ENCODE data around the gene ST6GALNAC5. TPM values are rescaled to one million over a fixed set of nuclear protein-coding genes. Genes with fewer than 3 reads are reported as not detected.

ST6GALNAC5 gene
- total and polyA plus RNA-seq, 9 donors, result 1.2 to 3.4 (median 2.3) TPM

DNA sequence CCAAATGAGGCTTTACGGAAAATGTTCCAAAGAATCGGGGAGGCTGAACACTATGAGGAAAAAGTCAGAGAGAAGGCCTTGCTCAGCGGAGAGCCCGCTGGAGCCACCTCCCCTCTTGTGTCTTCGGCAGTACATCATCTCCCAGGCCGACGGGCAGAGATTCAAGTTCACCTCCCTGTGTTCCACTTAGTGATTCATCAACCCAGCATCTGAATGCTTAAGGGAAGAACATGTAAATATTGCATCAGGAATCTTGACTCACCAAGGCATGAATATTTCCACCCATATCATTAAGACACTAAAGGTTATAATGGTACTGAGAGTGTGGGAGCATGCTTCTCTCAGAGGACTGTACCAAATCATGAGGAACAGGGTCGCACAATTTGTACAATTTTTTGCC is 172.5 kb downstream of the ST6GALNAC5 start:
- no peak for DNase-seq
- WGBS (ENCODE audit: insufficient coverage), result 88% methylated on average over 3 of the region's 8 CpGs
- H3K4me1 ChIP-seq (ENCODE audit: control insufficient read depth, insufficient read depth, low read length), result no peaks in the 10 kb centered on the region
- no peaks in the 10 kb centered on the region for H3K36me3 ChIP-seq (ENCODE audit: control insufficient read depth, insufficient read depth, low read length)
- H3K27me3 ChIP-seq (ENCODE audit: control insufficient read depth, insufficient read depth, low read length), result no peaks in the 10 kb centered on the region
- no peak overlapping the region for H3K27ac ChIP-seq (ENCODE audit: low read length)
- no peak overlapping the region for H3K4me3 ChIP-seq (ENCODE audit: low read length)
- H3K9me3 ChIP-seq (replicated peaks; ENCODE audit: control insufficient read depth, low read depth, low read length), result no peaks in the 10 kb centered on the region

DNA sequence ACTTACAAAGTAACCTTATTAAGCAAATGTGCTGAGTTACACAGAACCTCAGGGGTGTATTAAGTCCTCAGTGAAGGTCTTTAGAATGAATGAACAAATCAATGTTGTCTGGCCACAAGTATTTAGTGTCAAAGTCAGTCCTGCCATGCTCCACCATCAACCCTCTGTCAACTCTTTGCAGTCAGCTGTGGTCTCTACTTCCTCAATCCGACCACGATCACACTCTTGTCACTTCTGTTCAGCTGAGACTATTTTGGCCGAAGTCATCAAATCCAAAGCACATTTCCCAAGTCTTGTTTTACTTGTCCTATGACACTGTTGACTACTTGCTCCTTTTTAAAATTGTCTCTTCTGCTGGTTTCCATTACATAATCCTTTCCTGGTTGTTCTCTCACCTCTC is 173.5 kb downstream of the ST6GALNAC5 start:
- no peak overlapping the region for H3K27ac ChIP-seq (ENCODE audit: low read length)
- no peaks in the 10 kb centered on the region for H3K4me1 ChIP-seq (ENCODE audit: control insufficient read depth, insufficient read depth, low read length)
- no peaks in the 10 kb centered on the region for H3K36me3 ChIP-seq (ENCODE audit: control insufficient read depth, insufficient read depth, low read length)
- H3K9me3 ChIP-seq (replicated peaks; ENCODE audit: control insufficient read depth, low read depth, low read length), result no peaks in the 10 kb centered on the region
- no peak overlapping the region for H3K4me3 ChIP-seq (ENCODE audit: low read length)
- DNase-seq, result peak; percentile 16
- H3K27me3 ChIP-seq (ENCODE audit: control insufficient read depth, insufficient read depth, low read length), result no peaks in the 10 kb centered on the region
- WGBS (ENCODE audit: insufficient coverage), result 76% methylated on average over 3 of the region's 3 CpGs

DNA sequence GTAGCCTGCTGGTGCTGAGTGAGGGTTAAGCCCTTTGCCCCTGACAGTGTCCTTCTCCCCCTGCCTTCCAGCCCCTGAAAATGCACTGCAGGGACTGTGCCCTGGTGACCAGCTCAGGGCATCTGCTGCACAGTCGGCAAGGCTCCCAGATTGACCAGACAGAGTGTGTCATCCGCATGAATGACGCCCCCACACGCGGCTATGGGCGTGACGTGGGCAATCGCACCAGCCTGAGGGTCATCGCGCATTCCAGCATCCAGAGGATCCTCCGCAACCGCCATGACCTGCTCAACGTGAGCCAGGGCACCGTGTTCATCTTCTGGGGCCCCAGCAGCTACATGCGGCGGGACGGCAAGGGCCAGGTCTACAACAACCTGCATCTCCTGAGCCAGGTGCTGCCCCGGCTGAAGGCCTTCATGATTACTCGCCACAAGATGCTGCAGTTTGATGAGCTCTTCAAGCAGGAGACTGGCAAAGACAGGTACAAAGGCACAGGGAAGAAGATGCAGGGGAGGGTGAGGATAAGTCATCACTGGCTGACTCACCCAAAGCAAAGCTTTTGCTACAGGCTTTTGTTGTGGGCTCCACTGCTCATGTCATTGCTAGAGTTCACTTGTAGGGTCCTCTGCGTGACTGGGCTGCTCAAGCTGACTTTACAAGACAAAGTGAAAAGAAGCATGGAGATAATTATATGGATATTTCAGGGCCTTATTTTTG is 177.0 kb downstream of the ST6GALNAC5 start:
- Histone ChIP-seq H3K4me1 (ENCODE audit: control insufficient read depth, insufficient read depth, low read length) (no peaks in the 10 kb centered on the region), H3K27me3 (ENCODE audit: control insufficient read depth, insufficient read depth, low read length) (no peaks in the 10 kb centered on the region), H3K36me3 (ENCODE audit: control insufficient read depth, insufficient read depth, low read length) (no peaks in the 10 kb centered on the region), H3K4me3 (ENCODE audit: low read length) (no peak overlapping the region), H3K27ac (ENCODE audit: low read length) (no peak overlapping the region), H3K9me3 (replicated peaks; ENCODE audit: control insufficient read depth, low read depth, low read length) (no peaks in the 10 kb centered on the region)
- no peak for DNase-seq
- WGBS (ENCODE audit: insufficient coverage), result 92% methylated on average over 19 of the region's 20 CpGs

DNA sequence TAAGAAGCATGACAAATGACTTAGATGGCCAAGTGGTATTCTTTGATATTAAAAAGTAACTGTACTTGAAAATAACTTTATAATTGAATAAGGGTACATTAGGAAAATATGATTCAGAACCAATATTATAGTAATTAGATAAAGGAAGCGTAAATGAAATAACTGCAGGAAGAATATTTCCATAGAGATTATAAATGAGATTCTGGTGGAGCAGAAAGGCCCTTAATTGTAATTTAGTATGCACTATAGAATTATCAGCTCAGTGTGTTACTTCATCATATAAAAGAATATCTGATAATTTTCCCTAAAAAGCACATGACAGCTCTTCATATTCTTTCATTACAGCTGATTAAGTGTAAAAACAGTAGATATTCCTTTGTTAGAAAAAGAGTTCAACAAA is 180.3 kb downstream of the ST6GALNAC5 start:
- no peaks in the 10 kb centered on the region for H3K27me3 ChIP-seq (ENCODE audit: control insufficient read depth, insufficient read depth, low read length)
- H3K4me3 ChIP-seq (ENCODE audit: low read length), result no peak overlapping the region
- H3K36me3 ChIP-seq (ENCODE audit: control insufficient read depth, insufficient read depth, low read length), result no peaks in the 10 kb centered on the region
- H3K4me1 ChIP-seq (ENCODE audit: control insufficient read depth, insufficient read depth, low read length), result no peaks in the 10 kb centered on the region
- no CpG with 5 or more reads among the region's 1 CpG for WGBS (ENCODE audit: insufficient coverage)
- DNase-seq, result no peak
- no peak overlapping the region for H3K27ac ChIP-seq (ENCODE audit: low read length)
- no peaks in the 10 kb centered on the region for H3K9me3 ChIP-seq (replicated peaks; ENCODE audit: control insufficient read depth, low read depth, low read length)

- no peaks in the 10 kb centered on the region for H3K27me3 ChIP-seq (ENCODE audit: control insufficient read depth, insufficient read depth, low read length)
- H3K36me3 ChIP-seq (ENCODE audit: control insufficient read depth, insufficient read depth, low read length), result no peaks in the 10 kb centered on the region
- H3K27ac ChIP-seq (ENCODE audit: low read length), result no peak overlapping the region
- DNase-seq, result no peak
- H3K4me3 ChIP-seq (ENCODE audit: low read length), result no peak overlapping the region
- H3K9me3 ChIP-seq (replicated peaks; ENCODE audit: control insufficient read depth, low read depth, low read length), result no peaks in the 10 kb centered on the region
- H3K4me1 ChIP-seq (ENCODE audit: control insufficient read depth, insufficient read depth, low read length), result no peaks in the 10 kb centered on the region
- 100% methylated on average over 1 of the region's 3 CpGs for WGBS (ENCODE audit: insufficient coverage)
Observed at GRCh38 chr1:77047978-77048614, 180.8 kb downstream of the ST6GALNAC5 start.

DNA sequence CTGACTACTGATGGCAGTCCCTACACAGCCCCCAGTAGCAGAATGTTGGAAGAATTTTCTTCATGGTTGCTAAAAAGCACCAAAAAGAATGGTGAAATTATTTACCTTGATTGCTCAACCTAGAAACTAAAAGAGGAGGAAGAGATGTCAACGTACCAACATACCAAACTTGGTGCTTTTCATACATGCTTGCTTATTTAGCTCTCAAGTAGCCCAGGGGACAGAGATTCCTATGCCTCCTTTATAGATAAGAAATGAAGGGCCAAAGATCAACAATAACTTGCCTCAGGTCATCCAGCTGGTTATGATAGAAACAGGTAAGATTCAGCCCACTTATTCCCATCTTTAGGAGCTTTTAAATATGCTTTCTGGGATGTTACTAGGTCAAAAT is 181.3 kb downstream of the ST6GALNAC5 start:
- Histone ChIP-seq H3K36me3 (ENCODE audit: control insufficient read depth, insufficient read depth, low read length) (no peaks in the 10 kb centered on the region), H3K27me3 (ENCODE audit: control insufficient read depth, insufficient read depth, low read length) (no peaks in the 10 kb centered on the region), H3K4me1 (ENCODE audit: control insufficient read depth, insufficient read depth, low read length) (no peaks in the 10 kb centered on the region), H3K9me3 (replicated peaks; ENCODE audit: control insufficient read depth, low read depth, low read length) (no peaks in the 10 kb centered on the region), H3K27ac (ENCODE audit: low read length) (no peak overlapping the region), H3K4me3 (ENCODE audit: low read length) (no peak overlapping the region)
- no peak for DNase-seq
- no CpG with 5 or more reads among the region's 1 CpG for WGBS (ENCODE audit: insufficient coverage)

- no peaks in the 10 kb centered on the region for H3K9me3 ChIP-seq (replicated peaks; ENCODE audit: control insufficient read depth, low read depth, low read length)
- no peak overlapping the region for H3K27ac ChIP-seq (ENCODE audit: low read length)
- WGBS (ENCODE audit: insufficient coverage), result no CpG with 5 or more reads among the region's 1 CpG
- no peaks in the 10 kb centered on the region for H3K4me1 ChIP-seq (ENCODE audit: control insufficient read depth, insufficient read depth, low read length)
- no peaks in the 10 kb centered on the region for H3K27me3 ChIP-seq (ENCODE audit: control insufficient read depth, insufficient read depth, low read length)
- H3K36me3 ChIP-seq (ENCODE audit: control insufficient read depth, insufficient read depth, low read length), result no peaks in the 10 kb centered on the region
- H3K4me3 ChIP-seq (ENCODE audit: low read length), result no peak overlapping the region
- DNase-seq, result no peak
Observed at GRCh38 chr1:77051425-77051824, 184.1 kb downstream of the ST6GALNAC5 start.

DNA sequence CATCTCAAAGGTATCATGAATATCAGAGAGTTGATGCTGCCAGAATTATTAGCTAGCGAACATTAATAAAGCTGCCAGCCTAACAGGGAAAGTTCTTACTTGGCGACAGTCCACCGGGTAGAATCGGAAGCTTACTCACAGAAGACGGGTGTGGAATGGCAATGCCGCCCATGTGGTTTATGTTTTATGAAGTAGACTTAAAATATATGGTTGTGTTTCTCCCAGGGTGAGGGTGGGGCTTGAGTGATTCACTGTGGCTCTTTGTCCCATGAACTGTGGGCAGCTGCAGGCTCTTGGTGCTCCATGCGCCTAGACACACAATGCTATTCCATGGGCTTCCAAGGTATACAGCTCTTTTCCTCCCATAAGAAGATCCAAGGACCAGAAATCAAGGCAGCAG is 189.2 kb downstream of the ST6GALNAC5 start:
- Histone ChIP-seq H3K4me3 (ENCODE audit: low read length) (no peak overlapping the region), H3K27ac (ENCODE audit: low read length) (no peak overlapping the region), H3K36me3 (ENCODE audit: control insufficient read depth, insufficient read depth, low read length) (no peaks in the 10 kb centered on the region), H3K4me1 (ENCODE audit: control insufficient read depth, insufficient read depth, low read length) (no peaks in the 10 kb centered on the region), H3K9me3 (replicated peaks; ENCODE audit: control insufficient read depth, low read depth, low read length) (no peaks in the 10 kb centered on the region), H3K27me3 (ENCODE audit: control insufficient read depth, insufficient read depth, low read length) (no peaks in the 10 kb centered on the region)
- no peak for DNase-seq
- WGBS (ENCODE audit: insufficient coverage), result 90% methylated on average over 7 of the region's 7 CpGs

DNA sequence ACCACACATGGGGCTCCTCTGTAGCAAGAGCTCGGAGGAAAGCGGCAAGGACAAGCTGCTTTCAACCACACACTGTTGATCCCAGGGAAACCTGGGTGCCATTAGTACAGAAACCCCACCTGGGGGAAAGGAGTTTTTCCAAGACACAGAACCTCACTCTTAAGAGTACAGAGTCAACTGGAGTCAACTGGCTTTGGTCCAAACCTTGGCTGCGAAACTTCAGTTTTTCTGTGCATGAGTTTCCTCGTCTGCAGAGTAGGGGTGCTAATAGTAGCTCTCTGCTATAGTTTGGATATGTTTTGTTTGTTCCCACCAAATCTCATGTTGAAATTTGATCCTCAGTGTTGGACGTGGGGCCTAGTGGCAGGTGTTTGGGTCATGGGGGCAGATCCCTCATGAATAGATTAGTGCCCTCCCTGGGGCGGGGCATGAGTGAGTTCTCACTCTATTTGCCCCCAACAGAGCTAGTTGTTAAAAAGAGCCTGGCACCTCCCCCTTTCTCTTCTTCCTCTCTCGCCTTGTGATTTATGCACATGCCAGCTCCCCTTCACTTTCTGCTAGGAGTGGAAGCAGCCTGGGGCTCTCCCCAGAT is 190.8 kb downstream of the ST6GALNAC5 start:
- Histone ChIP-seq H3K36me3 (ENCODE audit: control insufficient read depth, insufficient read depth, low read length) (no peaks in the 10 kb centered on the region), H3K27me3 (ENCODE audit: control insufficient read depth, insufficient read depth, low read length) (no peaks in the 10 kb centered on the region), H3K4me1 (ENCODE audit: control insufficient read depth, insufficient read depth, low read length) (no peaks in the 10 kb centered on the region), H3K9me3 (replicated peaks; ENCODE audit: control insufficient read depth, low read depth, low read length) (no peaks in the 10 kb centered on the region), H3K4me3 (ENCODE audit: low read length) (no peak overlapping the region), H3K27ac (ENCODE audit: low read length) (no peak overlapping the region)
- 40% methylated on average over 1 of the region's 7 CpGs for WGBS (ENCODE audit: insufficient coverage)
- DNase-seq, result no peak

GRCh38 chr1:77060000-77060399 is 192.7 kb downstream of the ST6GALNAC5 start:
- no CpG with 5 or more reads among the region's 5 CpGs for whole genome bisulfite sequencing (ENCODE audit: insufficient coverage)
- H3K27me3 ChIP-seq (ENCODE audit: control insufficient read depth, insufficient read depth, low read length), result no peaks in the 10 kb centered on the region
- no peak overlapping the region for H3K4me3 ChIP-seq (ENCODE audit: low read length)
- no peaks in the 10 kb centered on the region for H3K9me3 ChIP-seq (replicated peaks; ENCODE audit: control insufficient read depth, low read depth, low read length)
- H3K27ac ChIP-seq (ENCODE audit: low read length), result no peak overlapping the region
- no peaks in the 10 kb centered on the region for H3K36me3 ChIP-seq (ENCODE audit: control insufficient read depth, insufficient read depth, low read length)
- H3K4me1 ChIP-seq (ENCODE audit: control insufficient read depth, insufficient read depth, low read length), result no peaks in the 10 kb centered on the region
- peak; percentile 22 for DNase-seq
